Thyroid gland (tissue), 4 donors: ENCODE data around the gene SYCN. TPM values are rescaled to one million over a fixed set of nuclear protein-coding genes. Genes with fewer than 3 reads are reported as not detected.

Experiments
- DNase-seq, 2 donors: peaks; one replicate each; pipeline ENCODE4 v3.0.0-alpha.2; 2019
- H3K27ac ChIP-seq, 3 donors: fragments of 200-600 bp; sonication (generic); 1 replicate in 2 of 3; 2 replicates in 1 of 3; pipeline ENCODE4 v1.5.1; 2016 to 2019; ENCODE audit warnings: mild to moderate bottlenecking in 1 of 3, moderate library complexity in 1 of 3
- H3K27me3 ChIP-seq: fragments of 200-600 bp; sonication (generic); one replicate; pipeline ENCODE4 v1.5.1; 2019
- H3K36me3 ChIP-seq, 2 donors: fragments of 200-600 bp; sonication (generic); one replicate each; pipeline ENCODE4 v1.5.1; 2016 to 2019
- H3K4me1 ChIP-seq, 2 donors: fragments of 200-600 bp; sonication (generic); one replicate each; pipeline ENCODE4 v1.5.1; 2017 to 2019
- H3K4me3 ChIP-seq, 3 donors: fragments of 200-600 bp; sonication (generic); replicated peaks in 1 of 3; 1 replicate in 2 of 3; 2 replicates in 1 of 3; pipeline ENCODE4 v1.5.1; 2016; ENCODE audit warnings: mild to moderate bottlenecking in 1 of 3
- H3K9me3 ChIP-seq: fragments of 200-600 bp; sonication (generic); one replicate; pipeline ENCODE4 v1.5.1; 2017
- POLR2A ChIP-seq, 2 donors: fragments of 450-650 bp; IDR thresholded peaks; one replicate each; pipeline ENCODE4 v1.6.1; 2017; ENCODE audit warnings: antibody characterized with exemption in 2 of 2, mild to moderate bottlenecking in 2 of 2, moderate library complexity in 1 of 2
- WGBS, 2 donors: methylation state at CpG; one replicate each; pipeline ENCODE4 v1.1.5; 2017; 5-methylcytosine and 5-hydroxymethylcytosine counted together
- intact Hi-C: fragments of 100-400 bp; cut with DNase I; formaldehyde crosslinking; loops from one replicate; pipeline ENCODE4 v1.15.1; 2023
- total RNA-seq, 4 donors: library from RNA; depleted of rRNA; stranded (reverse); fragments of >200 nt; gene quantifications; one replicate each; pipeline ENCODE4 v1.2.3, GENCODE V29; 2016
- TF ChIP-seq, protein P1 (sequence below), 6 experiments: fragments of 200-600 bp in 3 of 6; fragments of 450-650 bp in 3 of 6; sonication (generic) in 3 of 6; IDR thresholded peaks; one replicate each; pipeline ENCODE4 v1.5.1; 2016 to 2019; ENCODE audit warnings: antibody characterized with exemption in 6 of 6, mild to moderate bottlenecking in 2 of 6, inconsistent platforms in 1 of 6, moderate library complexity in 1 of 6

SYCN gene
- total RNA-seq, 4 donors from 2014 or later = not detected

DNA sequence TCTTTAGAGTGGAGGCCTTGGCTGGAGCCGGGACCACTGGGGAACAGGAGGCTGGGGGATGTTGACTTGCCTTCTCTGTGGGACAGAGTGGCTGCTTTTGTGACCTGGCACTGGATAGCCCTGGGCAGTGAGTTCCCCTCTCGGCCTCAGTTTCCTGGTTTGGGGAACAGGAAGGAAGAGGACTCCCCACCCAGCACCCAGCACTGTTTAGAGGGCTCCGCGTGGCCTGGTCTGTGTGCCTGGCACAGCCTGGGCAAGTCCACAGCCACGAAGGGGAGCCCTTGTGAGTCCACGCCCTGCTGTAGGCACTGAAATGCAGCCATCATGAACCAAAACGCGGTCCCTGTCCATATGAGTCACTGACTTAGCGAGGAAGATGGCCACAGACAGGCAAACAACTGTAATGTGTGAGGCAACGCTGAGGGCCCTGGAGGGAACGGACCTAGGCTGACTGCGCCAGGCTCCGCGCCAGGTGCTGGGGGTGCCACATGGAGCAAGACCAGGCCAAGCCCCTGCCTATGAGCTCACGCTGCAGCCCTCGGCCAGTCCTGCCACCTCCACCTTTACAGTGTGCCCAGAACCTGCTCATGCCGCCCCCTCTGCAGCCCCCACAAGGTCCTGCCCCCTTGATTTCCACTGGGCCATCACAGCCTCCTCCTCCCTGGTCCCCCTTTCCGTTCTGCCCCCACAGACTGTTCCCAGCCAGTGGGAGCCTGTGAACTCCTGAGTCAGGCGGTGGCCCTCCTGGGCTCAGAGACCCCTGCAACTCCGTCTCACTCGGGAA, 43.0 kb downstream of the SYCN start:
- H3K36me3 ChIP-seq = no peaks in the 10 kb centered on the region
- peaks cover 17 to 49% of the 10 kb centered on the region in 2 donors for H3K4me1 ChIP-seq
- intact Hi-C loops = no loop called here
- 78 to 87% methylated on average over 9 of the region's 21 CpGs for WGBS, 2 donors
- H3K27me3 ChIP-seq = no peaks in the 10 kb centered on the region
- DNase-seq = no peak
- H3K27ac ChIP-seq = peak overlapping the region in 2 of 3 donors; percentile 36 to 56
- H3K4me3 ChIP-seq = no peak overlapping the region
- TF ChIP-seq, protein P1, sequence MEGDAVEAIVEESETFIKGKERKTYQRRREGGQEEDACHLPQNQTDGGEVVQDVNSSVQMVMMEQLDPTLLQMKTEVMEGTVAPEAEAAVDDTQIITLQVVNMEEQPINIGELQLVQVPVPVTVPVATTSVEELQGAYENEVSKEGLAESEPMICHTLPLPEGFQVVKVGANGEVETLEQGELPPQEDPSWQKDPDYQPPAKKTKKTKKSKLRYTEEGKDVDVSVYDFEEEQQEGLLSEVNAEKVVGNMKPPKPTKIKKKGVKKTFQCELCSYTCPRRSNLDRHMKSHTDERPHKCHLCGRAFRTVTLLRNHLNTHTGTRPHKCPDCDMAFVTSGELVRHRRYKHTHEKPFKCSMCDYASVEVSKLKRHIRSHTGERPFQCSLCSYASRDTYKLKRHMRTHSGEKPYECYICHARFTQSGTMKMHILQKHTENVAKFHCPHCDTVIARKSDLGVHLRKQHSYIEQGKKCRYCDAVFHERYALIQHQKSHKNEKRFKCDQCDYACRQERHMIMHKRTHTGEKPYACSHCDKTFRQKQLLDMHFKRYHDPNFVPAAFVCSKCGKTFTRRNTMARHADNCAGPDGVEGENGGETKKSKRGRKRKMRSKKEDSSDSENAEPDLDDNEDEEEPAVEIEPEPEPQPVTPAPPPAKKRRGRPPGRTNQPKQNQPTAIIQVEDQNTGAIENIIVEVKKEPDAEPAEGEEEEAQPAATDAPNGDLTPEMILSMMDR (IDR thresholded peaks at IDR 0.05) = no peak
- no peak for TF ChIP-seq POLR2A (IDR thresholded peaks at IDR 0.05)
- no peaks in the 10 kb centered on the region for H3K9me3 ChIP-seq

DNA sequence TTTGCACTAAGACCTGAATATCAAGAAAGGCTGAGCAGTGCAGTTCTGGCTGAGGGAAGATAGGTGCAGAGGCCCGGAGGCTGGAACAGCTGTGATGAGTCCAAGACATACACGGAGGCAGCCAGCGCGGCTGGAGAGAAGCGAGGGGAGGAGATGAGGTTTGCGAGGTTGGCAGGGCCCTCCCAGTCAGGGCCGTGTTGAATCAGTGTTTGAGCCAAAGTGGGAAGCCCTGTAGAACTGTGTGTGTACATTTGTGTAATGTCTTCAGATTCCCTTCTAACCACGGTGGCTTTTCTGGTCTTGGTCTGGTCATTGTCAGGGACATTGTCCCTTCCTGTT, 43.6 kb downstream of the SYCN start:
- Histone ChIP-seq H3K27me3 (no peaks in the 10 kb centered on the region), H3K4me1 (peaks cover 21 to 49% of the 10 kb centered on the region in 2 donors), H3K36me3 (no peaks in the 10 kb centered on the region), H3K9me3 (no peaks in the 10 kb centered on the region), H3K27ac (peak overlapping the region in 2 of 3 donors; percentile 36 to 56), H3K4me3 (no peak overlapping the region)
- WGBS, 2 donors = 56 to 60% methylated on average over 8 of the region's 8 CpGs
- intact Hi-C loops = no loop called here
- DNase-seq = no peak
- TF ChIP-seq POLR2A (IDR thresholded peaks at IDR 0.05) = no peak
- TF ChIP-seq, protein P1 (IDR thresholded peaks at IDR 0.05) = no peak

DNA sequence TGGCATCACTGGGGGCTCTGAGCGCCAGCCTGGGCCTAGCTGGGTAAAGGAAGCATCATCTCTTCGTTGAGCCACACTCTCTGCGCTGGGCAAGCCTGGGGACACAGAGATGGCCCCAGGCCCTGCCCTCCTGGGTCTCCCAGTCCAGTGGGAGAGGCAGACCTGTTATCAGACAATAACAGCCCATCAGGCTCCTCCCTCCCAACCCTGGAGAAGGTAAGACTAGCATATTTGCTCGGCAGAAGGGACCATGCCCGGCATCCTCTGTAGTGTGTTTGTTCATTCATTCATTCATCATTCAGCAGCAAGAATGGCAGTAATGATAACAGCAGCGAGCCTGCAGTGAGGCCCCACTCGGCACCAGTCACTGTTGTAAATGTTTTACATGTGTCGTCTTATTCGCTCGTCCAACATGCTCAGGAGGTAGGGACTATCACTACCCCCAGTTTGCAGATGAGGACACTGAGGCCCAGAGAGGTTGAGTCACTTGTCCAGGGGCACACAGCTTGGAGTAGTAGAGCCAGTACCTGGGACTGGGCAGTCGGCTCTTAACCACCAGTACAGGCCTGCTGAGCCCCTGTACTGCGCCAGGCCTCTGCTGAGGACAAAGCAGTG, 45.3 kb downstream of the SYCN start:
- Histone ChIP-seq H3K27me3 (no peaks in the 10 kb centered on the region), H3K4me3 (no peak overlapping the region), H3K36me3 (no peaks in the 10 kb centered on the region), H3K9me3 (no peaks in the 10 kb centered on the region), H3K4me1 (peaks cover 38 to 66% of the 10 kb centered on the region in 2 donors), H3K27ac (no peak overlapping the region)
- 84 to 91% methylated on average over 9 to 12 of the region's 12 CpGs for WGBS, 2 donors
- TF ChIP-seq, protein P1 (IDR thresholded peaks at IDR 0.05) = no peak
- no peak for TF ChIP-seq POLR2A (IDR thresholded peaks at IDR 0.05)
- no peak for DNase-seq
- intact Hi-C loops = no loop called here

DNA sequence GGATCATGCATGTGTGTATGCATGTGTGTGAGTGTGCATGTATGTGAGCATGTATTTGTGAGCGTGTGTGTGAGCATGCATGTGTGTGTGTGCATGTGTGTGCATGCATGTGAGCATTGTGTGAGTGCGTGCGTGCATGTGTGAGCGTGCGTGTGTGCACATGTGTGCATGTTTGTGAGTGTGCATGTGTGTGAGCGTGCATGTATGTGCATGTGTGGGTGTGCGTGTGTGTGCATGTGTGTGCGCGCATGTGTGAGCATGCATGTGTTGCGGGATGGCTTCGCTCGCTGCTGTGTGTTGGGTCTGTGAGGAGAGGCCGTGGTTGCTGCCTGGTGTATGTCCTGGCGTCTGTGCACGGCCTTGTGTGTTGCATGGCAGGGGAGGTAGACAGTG, 46.1 kb downstream of the SYCN start:
- Histone ChIP-seq H3K4me3 (no peak overlapping the region), H3K36me3 (no peaks in the 10 kb centered on the region), H3K27ac (no peak overlapping the region), H3K9me3 (no peaks in the 10 kb centered on the region), H3K4me1 (peaks cover 39 to 70% of the 10 kb centered on the region in 2 donors), H3K27me3 (no peaks in the 10 kb centered on the region)
- intact Hi-C loops = no loop called here
- WGBS, 2 donors = 91 to 96% methylated on average over 15 of the region's 15 CpGs
- TF ChIP-seq, protein P1 (IDR thresholded peaks at IDR 0.05) = no peak
- no peak for TF ChIP-seq POLR2A (IDR thresholded peaks at IDR 0.05)
- DNase-seq = no peak
